MM.1S (cell line): ENCODE data around the gene TTYH3.

ENCODE experiments used
- DNase-seq: peaks from one replicate; pipeline ENCODE4 v3.0.0-alpha.2; 2015
- H2AFZ ChIP-seq: fragments of 300-600 bp; sonication (generic); 2 replicates; pipeline ENCODE4 v1.6.0; 2016; ENCODE audit warnings: antibody characterized with exemption, low read length
- H3F3A ChIP-seq: fragments of 300-600 bp; sonication (generic); 2 replicates; pipeline ENCODE4 v1.6.1; 2016; ENCODE audit warnings: mild to moderate bottlenecking, antibody characterized with exemption, low read length, moderate library complexity, mixed read lengths; ENCODE audit not compliant: insufficient read depth
- H3K27ac ChIP-seq: fragments of 300-600 bp; sonication (generic); 2 replicates; pipeline ENCODE4 v1.5.1; 2016; ENCODE audit warnings: mild to moderate bottlenecking, low read length
- H3K27me3 ChIP-seq: fragments of 300-600 bp; sonication (generic); replicated peaks from 2 replicates; pipeline ENCODE4 v1.6.0; 2016; ENCODE audit warnings: low read length; ENCODE audit not compliant: insufficient read depth
- H3K36me3 ChIP-seq: fragments of 300-600 bp; sonication (generic); replicated peaks from 2 replicates; pipeline ENCODE4 v1.6.1; 2016; ENCODE audit warnings: mild to moderate bottlenecking, low read length, mixed read lengths; ENCODE audit not compliant: insufficient read depth
- H3K4me1 ChIP-seq: fragments of 300-600 bp; sonication (generic); 2 replicates; pipeline ENCODE4 v1.6.1; 2016; ENCODE audit warnings: low read length, mixed read lengths
- H3K4me2 ChIP-seq: fragments of 300-600 bp; sonication (generic); 2 replicates; pipeline ENCODE4 v1.6.0; 2016; ENCODE audit warnings: low read depth, low read length
- H3K4me3 ChIP-seq: fragments of 300-600 bp; sonication (generic); 2 replicates; pipeline ENCODE4 v1.5.1; 2016; ENCODE audit warnings: low read length, mixed read lengths
- H3K79me2 ChIP-seq: fragments of 300-600 bp; sonication (generic); 2 replicates; pipeline ENCODE4 v1.6.1; 2016; ENCODE audit warnings: mixed run types, low read length, mixed read lengths
- H3K9ac ChIP-seq: fragments of 300-600 bp; sonication (generic); 2 replicates; pipeline ENCODE4 v1.6.1; 2016; ENCODE audit warnings: low read length, mixed read lengths
- H3K9me2 ChIP-seq: fragments of 300-600 bp; sonication (generic); replicated peaks from 2 replicates; pipeline ENCODE4 v1.6.1; 2016; ENCODE audit warnings: mild to moderate bottlenecking, low read length, mixed read lengths; ENCODE audit not compliant: insufficient read depth
- H3K9me3 ChIP-seq: fragments of 300-600 bp; sonication (generic); replicated peaks from 2 replicates; pipeline ENCODE4 v1.6.1; 2016; ENCODE audit warnings: mild to moderate bottlenecking, low read length, mixed read lengths; ENCODE audit not compliant: insufficient read depth
- H4K20me1 ChIP-seq: fragments of 300-600 bp; sonication (generic); 2 replicates; pipeline ENCODE4 v1.6.1; 2016; ENCODE audit warnings: mild to moderate bottlenecking, low read length, moderate library complexity, mixed read lengths; ENCODE audit not compliant: insufficient read depth
- EZH2 ChIP-seq: fragments of 300-600 bp; sonication (generic); optimal IDR thresholded peaks from 2 replicates; pipeline ENCODE3; 2017; ENCODE audit warnings: low read depth, mild to moderate bottlenecking, antibody characterized with exemption, low read length, mixed read lengths
- EZH2phosphoT487 ChIP-seq: fragments of 300-600 bp; sonication (generic); IDR thresholded peaks from 2 replicates; pipeline ENCODE4 v1.6.1; 2018; ENCODE audit warnings: antibody characterized with exemption, low read length
- TF ChIP-seq, protein P1 (sequence below): fragments of 300-600 bp; sonication (generic); IDR thresholded peaks from 2 replicates; pipeline ENCODE4 v1.5.1; 2016; ENCODE audit warnings: antibody characterized with exemption, low read length, mixed read lengths

Gene TTYH3

DNA sequence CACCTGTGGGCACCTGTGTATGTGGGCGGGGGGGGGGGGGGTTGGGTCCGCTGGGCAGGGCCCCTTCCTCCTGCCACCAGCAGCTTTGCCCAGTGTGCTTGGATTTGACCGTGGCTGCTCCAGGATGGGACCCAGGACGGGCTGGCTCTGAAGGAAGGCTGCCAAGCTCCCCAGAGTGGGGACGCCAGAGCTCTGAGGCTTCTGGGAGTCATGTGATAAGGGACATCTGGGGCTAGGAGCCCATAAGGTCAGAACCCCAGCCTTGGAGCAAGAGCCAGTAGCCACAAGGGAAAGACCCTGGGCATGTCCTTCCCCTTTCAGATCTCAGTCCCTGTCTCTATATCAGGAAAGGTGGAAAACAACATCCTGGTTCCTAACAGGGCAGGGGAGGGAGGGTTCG, 34.4 kb downstream of the TTYH3 start:
- H3F3A ChIP-seq, result no peaks in the 10 kb centered on the region
- H3K9ac ChIP-seq, result no peak overlapping the region
- H3K79me2 ChIP-seq, result no peaks in the 10 kb centered on the region
- H2AFZ ChIP-seq, result no peak overlapping the region
- no peaks in the 10 kb centered on the region for H3K9me2 ChIP-seq
- no peaks in the 10 kb centered on the region for H4K20me1 ChIP-seq
- TF ChIP-seq EZH2phosphoT487 (no peak), EZH2 (no peak)
- TF ChIP-seq, protein P1, sequence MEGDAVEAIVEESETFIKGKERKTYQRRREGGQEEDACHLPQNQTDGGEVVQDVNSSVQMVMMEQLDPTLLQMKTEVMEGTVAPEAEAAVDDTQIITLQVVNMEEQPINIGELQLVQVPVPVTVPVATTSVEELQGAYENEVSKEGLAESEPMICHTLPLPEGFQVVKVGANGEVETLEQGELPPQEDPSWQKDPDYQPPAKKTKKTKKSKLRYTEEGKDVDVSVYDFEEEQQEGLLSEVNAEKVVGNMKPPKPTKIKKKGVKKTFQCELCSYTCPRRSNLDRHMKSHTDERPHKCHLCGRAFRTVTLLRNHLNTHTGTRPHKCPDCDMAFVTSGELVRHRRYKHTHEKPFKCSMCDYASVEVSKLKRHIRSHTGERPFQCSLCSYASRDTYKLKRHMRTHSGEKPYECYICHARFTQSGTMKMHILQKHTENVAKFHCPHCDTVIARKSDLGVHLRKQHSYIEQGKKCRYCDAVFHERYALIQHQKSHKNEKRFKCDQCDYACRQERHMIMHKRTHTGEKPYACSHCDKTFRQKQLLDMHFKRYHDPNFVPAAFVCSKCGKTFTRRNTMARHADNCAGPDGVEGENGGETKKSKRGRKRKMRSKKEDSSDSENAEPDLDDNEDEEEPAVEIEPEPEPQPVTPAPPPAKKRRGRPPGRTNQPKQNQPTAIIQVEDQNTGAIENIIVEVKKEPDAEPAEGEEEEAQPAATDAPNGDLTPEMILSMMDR, result no peak
- peaks cover 68% of the 10 kb centered on the region for H3K27me3 ChIP-seq
- no peak overlapping the region for H3K4me2 ChIP-seq
- no peak overlapping the region for H3K27ac ChIP-seq
- H3K36me3 ChIP-seq, result no peaks in the 10 kb centered on the region
- no peak for DNase-seq
- H3K4me1 ChIP-seq, result no peaks in the 10 kb centered on the region
- H3K9me3 ChIP-seq, result no peaks in the 10 kb centered on the region
- H3K4me3 ChIP-seq, result no peak overlapping the region

DNA sequence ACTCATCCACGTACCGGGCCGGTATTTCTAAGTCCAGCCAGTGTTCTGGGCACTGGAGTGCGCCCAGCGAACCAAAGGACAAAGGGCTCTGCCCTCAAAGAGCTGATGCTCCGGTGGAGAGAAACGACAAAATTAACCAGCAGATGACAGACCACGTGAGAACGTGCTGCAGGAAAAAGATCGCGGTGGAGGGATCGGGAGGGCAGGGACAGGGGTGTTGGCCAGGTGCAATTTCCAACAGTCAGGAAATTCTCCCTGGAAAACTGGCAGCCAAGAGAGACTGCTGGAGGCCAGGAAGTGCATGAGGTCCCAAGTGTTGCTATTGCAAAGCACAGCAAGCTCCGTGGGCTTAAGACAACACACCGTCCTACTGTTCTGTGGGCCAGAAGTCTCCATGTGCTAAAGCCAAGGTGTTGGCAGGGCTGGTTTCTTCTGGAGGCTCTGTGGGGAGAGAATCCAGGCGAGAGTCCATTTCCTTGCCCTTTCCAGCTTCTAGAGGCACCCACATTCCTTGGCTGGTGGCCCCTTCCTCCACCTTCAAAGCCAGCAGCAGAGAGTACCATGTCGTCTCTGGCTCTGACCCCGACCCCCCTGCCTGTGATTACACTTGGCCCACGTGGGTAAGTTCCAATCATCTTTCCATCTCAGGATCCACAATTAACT, 34.9 kb downstream of the TTYH3 start:
- Histone ChIP-seq H3K4me1 (no peaks in the 10 kb centered on the region), H3K9ac (no peak overlapping the region), H3K36me3 (no peaks in the 10 kb centered on the region), H3K27ac (no peak overlapping the region), H3K79me2 (no peaks in the 10 kb centered on the region), H3K9me3 (no peaks in the 10 kb centered on the region), H4K20me1 (no peaks in the 10 kb centered on the region), H3F3A (no peaks in the 10 kb centered on the region), H3K9me2 (no peaks in the 10 kb centered on the region), H3K27me3 (peaks cover 62% of the 10 kb centered on the region), H3K4me3 (no peak overlapping the region), H2AFZ (no peak overlapping the region), H3K4me2 (no peak overlapping the region)
- DNase-seq, result no peak
- TF ChIP-seq, protein P1, result no peak
- TF ChIP-seq EZH2phosphoT487 (no peak), EZH2 (no peak)

DNA sequence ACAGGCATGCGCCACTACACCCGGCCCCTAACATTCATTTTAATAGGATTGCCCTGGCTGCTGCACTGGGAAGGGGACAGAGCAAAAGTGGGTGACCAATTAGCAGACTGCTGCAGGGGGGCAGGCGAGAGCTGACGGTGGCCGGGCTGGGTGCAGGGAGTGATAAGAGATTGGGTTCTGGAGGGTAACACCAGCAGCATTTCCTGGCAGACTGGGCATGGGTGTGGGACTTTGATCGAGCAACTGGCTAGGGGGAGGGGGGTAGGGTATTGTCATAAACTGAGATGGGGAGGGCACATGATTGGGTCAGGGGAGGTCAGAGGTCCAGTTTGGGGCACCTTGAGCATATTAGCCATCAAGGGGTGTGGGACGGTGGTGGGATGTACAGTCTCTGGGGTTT, 36.1 kb downstream of the TTYH3 start:
- Histone ChIP-seq H3F3A (no peaks in the 10 kb centered on the region), H3K27me3 (peaks cover 56% of the 10 kb centered on the region), H3K4me2 (no peak overlapping the region), H3K79me2 (no peaks in the 10 kb centered on the region), H3K4me3 (no peak overlapping the region), H3K4me1 (no peaks in the 10 kb centered on the region), H3K36me3 (no peaks in the 10 kb centered on the region), H3K9me2 (no peaks in the 10 kb centered on the region), H4K20me1 (no peaks in the 10 kb centered on the region), H2AFZ (no peak overlapping the region), H3K9ac (no peak overlapping the region), H3K27ac (no peak overlapping the region), H3K9me3 (no peaks in the 10 kb centered on the region)
- no peak for DNase-seq
- no peak for TF ChIP-seq EZH2phosphoT487
- no peak for TF ChIP-seq EZH2
- TF ChIP-seq, protein P1, result no peak
